PC-9 (cell line): ENCODE measurements around the gene FASLG. TPM values are rescaled to one million over a fixed set of nuclear protein-coding genes. Genes with fewer than 3 reads are reported as not detected.

Experiments
- BruUV-seq: library from RNA; stranded (reverse); fragments of 400-500 nt; replicated peaks from 2 replicates; lab custom pipeline; 2021; lab: Mats Ljungman, UMichigan
- CTCF ChIA-PET: fragments of 300-600 bp; sonication (Branson Sonifier 250); formaldehyde crosslinking; loops from one replicate; lab custom pipeline; 2022; ENCODE audit warnings: antibody characterized with exemption; lab: Charles Lee
- POLR2A ChIA-PET: fragments of 300-600 bp; sonication (Branson Sonifier 250); formaldehyde crosslinking; loops from one replicate; lab custom pipeline; 2022; ENCODE audit warnings: antibody characterized with exemption; ENCODE audit not compliant: unreplicated experiment; lab: Charles Lee
- DNase-seq, 2 experiments: peaks; one replicate each; pipeline versions ENCODE4 v3.0.0 to v3.0.0-alpha.2; 2015 to 2022; ENCODE audit warnings: mixed read lengths in 1 of 2
- H2AFZ ChIP-seq: fragments of 200-600 bp; sonication (generic); 2 replicates; pipeline ENCODE4 v1.8.1; 2017; ENCODE audit warnings: antibody characterized with exemption
- H3F3A ChIP-seq: fragments of 200-600 bp; sonication (generic); 2 replicates; pipeline ENCODE4 v1.8.1; 2017; ENCODE audit warnings: antibody characterized with exemption, mild to moderate bottlenecking, low read depth; ENCODE audit not compliant: insufficient read depth
- H3K27ac ChIP-seq: fragments of 200-600 bp; sonication (generic); 2 replicates; pipeline ENCODE4 v1.6.1; 2016; ENCODE audit warnings: mixed run types
- H3K27me3 ChIP-seq: fragments of 200-600 bp; sonication (generic); 2 replicates; pipeline ENCODE4 v1.6.1; 2016; ENCODE audit warnings: low read depth, mixed run types; ENCODE audit not compliant: insufficient read depth
- H3K36me3 ChIP-seq: fragments of 200-600 bp; sonication (generic); 2 replicates; pipeline ENCODE4 v1.6.1; 2016; ENCODE audit warnings: low read depth, mixed run types
- H3K4me1 ChIP-seq: fragments of 200-600 bp; sonication (generic); replicated peaks from 2 replicates; pipeline ENCODE4 v1.6.1; 2016; ENCODE audit warnings: mixed run types; ENCODE audit not compliant: insufficient read depth
- H3K4me2 ChIP-seq: fragments of 200-600 bp; sonication (generic); 2 replicates; pipeline ENCODE4 v1.6.1; 2017; ENCODE audit warnings: mixed run types
- H3K4me3 ChIP-seq: fragments of 200-600 bp; sonication (generic); 2 replicates; pipeline ENCODE4 v1.6.1; 2016; ENCODE audit warnings: mixed run types
- H3K79me2 ChIP-seq: fragments of 200-600 bp; sonication (generic); 2 replicates; pipeline ENCODE4 v1.6.1; 2017; ENCODE audit warnings: low read depth, mixed run types
- H3K9me2 ChIP-seq: fragments of 200-600 bp; sonication (generic); 2 replicates; pipeline ENCODE4 v1.8.1; 2017; ENCODE audit warnings: mild to moderate bottlenecking; ENCODE audit not compliant: insufficient read depth
- H3K9me3 ChIP-seq: fragments of 200-600 bp; sonication (generic); 2 replicates; pipeline ENCODE4 v1.8.1; 2016; ENCODE audit warnings: low read depth; ENCODE audit not compliant: insufficient read depth
- H4K20me1 ChIP-seq: fragments of 200-600 bp; sonication (generic); 2 replicates; pipeline ENCODE4 v1.8.1; 2017; ENCODE audit not compliant: insufficient read depth
- EZH2 ChIP-seq: fragments of 200-600 bp; sonication (generic); IDR thresholded peaks from 2 replicates; pipeline ENCODE4 v1.8.0; 2017; ENCODE audit warnings: antibody characterized with exemption, low read depth
- intact Hi-C: fragments of 100-400 bp; cut with micrococcal nuclease; formaldehyde crosslinking; loops from one replicate; pipeline ENCODE4 v1.10.0; 2022; ENCODE audit not compliant: unreplicated experiment
- total RNA-seq: library from RNA; stranded (reverse); gene quantifications from 2 replicates; pipeline ENCODE4 v1.2.3, GENCODE V29; 2021
- TF ChIP-seq, protein P1 (sequence below): fragments of 200-600 bp; sonication (generic); conservative IDR thresholded peaks from 2 replicates; pipeline ENCODE4 v1.6.1; 2017; ENCODE audit warnings: mixed run types, antibody characterized with exemption, mild to moderate bottlenecking, moderate library complexity

The FASLG gene
- total RNA-seq, 1 experiment from 2014 or later = not detected

DNA sequence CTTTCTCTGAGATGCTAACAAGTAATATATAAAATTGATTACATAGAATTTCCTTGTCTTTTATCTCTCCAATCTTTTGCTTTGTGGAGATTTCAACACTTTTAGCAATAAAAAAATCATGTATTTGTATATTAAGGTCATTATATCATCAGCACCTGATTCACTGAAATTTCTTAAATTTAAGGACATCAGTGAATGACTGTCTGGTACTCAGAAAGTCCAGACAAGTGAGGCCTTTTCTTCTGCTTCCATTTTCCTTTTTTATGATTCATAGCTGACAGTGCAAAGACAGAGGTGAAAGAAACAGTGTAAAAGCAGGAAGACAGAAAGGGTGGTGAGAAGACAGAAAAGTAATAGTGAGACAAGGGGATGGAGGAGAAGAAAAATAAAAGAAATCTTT, 54.6 kb downstream of the FASLG start:
- Histone ChIP-seq H3K9me2 (no peaks in the 10 kb centered on the region; the same call in 1 of the 2 replicates), H4K20me1 (no peaks in the 10 kb centered on the region), H3K27ac (no peak overlapping the region), H3F3A (no peaks in the 10 kb centered on the region), H3K79me2 (no peaks in the 10 kb centered on the region), H3K36me3 (no peaks in the 10 kb centered on the region), H3K9me3 (no peaks in the 10 kb centered on the region), H2AFZ (no peak overlapping the region), H3K4me1 (no peaks in the 10 kb centered on the region), H3K4me2 (no peak overlapping the region), H3K27me3 (no peaks in the 10 kb centered on the region), H3K4me3 (no peak overlapping the region)
- no TSS peak for BruUV-seq
- CTCF ChIA-PET = no interaction called here
- no peak for TF ChIP-seq EZH2
- TF ChIP-seq, protein P1, sequence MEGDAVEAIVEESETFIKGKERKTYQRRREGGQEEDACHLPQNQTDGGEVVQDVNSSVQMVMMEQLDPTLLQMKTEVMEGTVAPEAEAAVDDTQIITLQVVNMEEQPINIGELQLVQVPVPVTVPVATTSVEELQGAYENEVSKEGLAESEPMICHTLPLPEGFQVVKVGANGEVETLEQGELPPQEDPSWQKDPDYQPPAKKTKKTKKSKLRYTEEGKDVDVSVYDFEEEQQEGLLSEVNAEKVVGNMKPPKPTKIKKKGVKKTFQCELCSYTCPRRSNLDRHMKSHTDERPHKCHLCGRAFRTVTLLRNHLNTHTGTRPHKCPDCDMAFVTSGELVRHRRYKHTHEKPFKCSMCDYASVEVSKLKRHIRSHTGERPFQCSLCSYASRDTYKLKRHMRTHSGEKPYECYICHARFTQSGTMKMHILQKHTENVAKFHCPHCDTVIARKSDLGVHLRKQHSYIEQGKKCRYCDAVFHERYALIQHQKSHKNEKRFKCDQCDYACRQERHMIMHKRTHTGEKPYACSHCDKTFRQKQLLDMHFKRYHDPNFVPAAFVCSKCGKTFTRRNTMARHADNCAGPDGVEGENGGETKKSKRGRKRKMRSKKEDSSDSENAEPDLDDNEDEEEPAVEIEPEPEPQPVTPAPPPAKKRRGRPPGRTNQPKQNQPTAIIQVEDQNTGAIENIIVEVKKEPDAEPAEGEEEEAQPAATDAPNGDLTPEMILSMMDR = no peak
- DNase-seq = no peak
- intact Hi-C loops = no loop called here
- POLR2A ChIA-PET = no interaction called here

Other genes with a start within 250 kb of the FASLG start
- not detected in 2 replicates for gene C1orf105, start 238.4 kb upstream of the FASLG start, total RNA-seq
- gene PIGC, start 215.0 kb upstream of the FASLG start, total RNA-seq = 21.3 and 26.5 TPM in 2 replicates
- 31.2 and 34.0 TPM in 2 replicates for gene SUCO, start 126.0 kb upstream of the FASLG start, total RNA-seq